GM12801 (cell line): ENCODE data around the gene MACROH2A1.

Experiments
- TF ChIP-seq, protein P1 (sequence below): IDR thresholded peaks from one replicate; pipeline ENCODE4 v1.5.1; 2011; ENCODE audit warnings: control low read depth; ENCODE audit not compliant: insufficient read length; ENCODE audit errors: extremely low read depth

The MACROH2A1 gene

DNA sequence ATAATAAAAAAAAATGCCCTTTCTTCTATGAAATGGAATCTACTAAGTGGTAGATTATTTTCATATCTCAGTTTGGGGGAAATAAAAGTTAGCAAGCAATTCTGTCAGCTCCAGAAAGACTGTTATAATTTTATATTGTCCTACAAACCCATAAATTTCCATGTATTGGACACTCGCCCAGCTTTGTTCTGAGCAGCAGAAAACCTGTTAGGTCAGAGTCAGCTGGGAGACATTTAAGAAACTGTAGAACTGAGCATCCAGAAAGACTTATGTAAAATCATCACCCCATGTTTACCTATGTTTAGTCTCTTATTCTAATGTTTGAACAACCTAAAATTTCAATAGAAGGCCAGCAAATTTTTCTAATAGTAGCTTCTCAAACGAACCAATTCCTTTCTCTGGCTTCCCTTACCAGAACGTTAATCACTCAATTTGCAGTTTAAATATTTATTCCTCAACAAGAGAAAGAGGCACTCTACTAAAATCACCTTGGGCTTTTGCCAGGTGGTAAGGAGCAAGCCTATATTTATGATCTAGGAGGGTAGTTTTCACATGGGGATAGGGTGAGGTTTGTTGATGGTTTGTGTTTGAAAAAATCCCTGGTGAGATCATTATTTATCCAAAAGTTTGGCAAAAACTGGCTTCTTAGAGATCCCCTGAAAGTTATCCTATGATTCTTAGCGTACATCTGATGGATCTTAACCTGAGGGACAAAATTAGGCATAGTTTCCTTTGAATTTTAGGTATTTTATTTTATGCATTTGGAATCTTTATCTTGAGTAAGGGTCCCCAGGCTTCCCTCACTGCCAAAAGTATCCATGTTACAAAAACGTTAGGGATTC, 34.4 kb downstream of the MACROH2A1 start:
- TF ChIP-seq, protein P1, sequence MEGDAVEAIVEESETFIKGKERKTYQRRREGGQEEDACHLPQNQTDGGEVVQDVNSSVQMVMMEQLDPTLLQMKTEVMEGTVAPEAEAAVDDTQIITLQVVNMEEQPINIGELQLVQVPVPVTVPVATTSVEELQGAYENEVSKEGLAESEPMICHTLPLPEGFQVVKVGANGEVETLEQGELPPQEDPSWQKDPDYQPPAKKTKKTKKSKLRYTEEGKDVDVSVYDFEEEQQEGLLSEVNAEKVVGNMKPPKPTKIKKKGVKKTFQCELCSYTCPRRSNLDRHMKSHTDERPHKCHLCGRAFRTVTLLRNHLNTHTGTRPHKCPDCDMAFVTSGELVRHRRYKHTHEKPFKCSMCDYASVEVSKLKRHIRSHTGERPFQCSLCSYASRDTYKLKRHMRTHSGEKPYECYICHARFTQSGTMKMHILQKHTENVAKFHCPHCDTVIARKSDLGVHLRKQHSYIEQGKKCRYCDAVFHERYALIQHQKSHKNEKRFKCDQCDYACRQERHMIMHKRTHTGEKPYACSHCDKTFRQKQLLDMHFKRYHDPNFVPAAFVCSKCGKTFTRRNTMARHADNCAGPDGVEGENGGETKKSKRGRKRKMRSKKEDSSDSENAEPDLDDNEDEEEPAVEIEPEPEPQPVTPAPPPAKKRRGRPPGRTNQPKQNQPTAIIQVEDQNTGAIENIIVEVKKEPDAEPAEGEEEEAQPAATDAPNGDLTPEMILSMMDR: no peak

- TF ChIP-seq, protein P1: no peak
Observed at GRCh38 chr5:135362102-135362501, 36.9 kb downstream of the MACROH2A1 start.

DNA sequence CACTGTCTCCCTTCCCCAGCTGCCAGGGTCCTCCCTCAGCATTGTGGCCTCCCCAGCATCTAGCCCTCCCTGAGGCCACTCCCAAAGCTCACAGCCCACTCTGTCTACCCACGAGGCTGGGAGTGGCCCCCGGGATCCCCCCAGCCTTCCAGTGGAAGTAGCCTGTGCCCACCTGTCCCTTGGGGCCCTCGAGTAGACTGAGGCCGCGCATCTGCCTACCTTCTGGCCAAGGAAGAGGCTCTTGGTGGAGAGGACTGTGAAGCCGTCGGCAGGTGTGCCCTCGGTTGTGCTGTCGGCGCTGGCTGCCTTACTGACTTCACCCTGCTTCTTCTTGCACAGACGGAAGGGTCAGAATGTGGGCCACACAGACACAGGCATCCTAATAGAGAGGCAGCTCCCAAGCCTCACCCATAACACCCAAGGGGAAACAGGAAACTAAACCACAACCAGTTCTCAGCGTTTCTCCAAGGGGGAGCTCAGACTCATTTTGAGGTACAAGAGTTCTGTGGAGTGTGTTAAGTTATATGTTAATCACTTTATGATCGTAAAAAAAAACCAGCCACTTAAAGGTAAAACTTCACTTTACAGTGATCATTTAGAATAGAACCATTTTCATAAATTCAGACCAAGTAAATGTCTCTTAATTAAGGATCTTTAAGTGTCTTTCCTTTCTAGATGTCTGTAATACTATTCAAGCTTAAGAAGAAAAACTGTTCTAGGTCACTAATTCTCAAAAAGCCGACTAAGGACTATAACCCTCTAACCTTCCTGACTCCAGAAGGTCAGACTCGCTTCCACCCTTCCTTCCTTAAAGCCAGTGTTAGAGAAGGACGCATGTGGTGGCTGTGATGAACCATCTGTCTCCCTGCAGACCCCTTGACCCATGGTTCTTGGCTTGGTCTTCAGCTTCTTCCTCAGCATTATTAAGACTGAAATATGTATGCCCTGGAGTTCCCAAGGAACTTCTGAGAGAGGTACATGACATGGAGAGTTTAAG, 38.5 kb downstream of the MACROH2A1 start:
- TF ChIP-seq, protein P1: no peak

- TF ChIP-seq, protein P1: no peak
Observed at GRCh38 chr5:135359374-135360165, 39.5 kb downstream of the MACROH2A1 start.

- TF ChIP-seq, protein P1: no peak
Observed at GRCh38 chr5:135357685-135358084, 41.3 kb downstream of the MACROH2A1 start.

GRCh38 chr5:135356522-135357318, 42.3 kb downstream of the MACROH2A1 start:
- TF ChIP-seq, protein P1: no peak
